Dedifferentiated amniotic fluid mesenchymal stem cell (primary cell): ENCODE data around the gene XRCC4.
A peak's percentile ranks its signal among the peaks of the same experiment; 100 is the strongest.
"Not testable (repeated sequence)": the region's sequence is repeated elsewhere in the genome, so short reads cannot be mapped to it uniquely, and the experiment has no call there.

Experiments
- DNase-seq: peaks from one replicate; pipeline ENCODE4 v3.0.0-alpha.2; 2016; ENCODE audit errors: extremely low spot score

The XRCC4 gene

GRCh38 chr5:83348281-83348780 lies 271.0 kb downstream of the XRCC4 start:
- DNase-seq: no peak

- DNase-seq: no peak
Observed at GRCh38 chr5:83353231-83353630, 275.9 kb downstream of the XRCC4 start.

GRCh38 chr5:83353774-83354173 lies 276.4 kb downstream of the XRCC4 start:
- no peak for DNase-seq

- no peak for DNase-seq
Observed at GRCh38 chr5:83354958-83355357, 277.6 kb downstream of the XRCC4 start.

- DNase-seq: not testable (repeated sequence)
Observed at GRCh38 chr5:83355482-83356014, 278.2 kb downstream of the XRCC4 start.

GRCh38 chr5:83357621-83358231 lies 280.4 kb downstream of the XRCC4 start:
- no peak for DNase-seq

GRCh38 chr5:83360573-83360972 lies 283.2 kb downstream of the XRCC4 start:
- DNase-seq: no peak

GRCh38 chr5:83362526-83362925 lies 285.2 kb downstream of the XRCC4 start:
- DNase-seq: no peak

GRCh38 chr5:83363111-83363885 lies 286.0 kb downstream of the XRCC4 start:
- no peak for DNase-seq

GRCh38 chr5:83363886-83364275 lies 286.5 kb downstream of the XRCC4 start:
- DNase-seq: no peak

- no peak for DNase-seq
Observed at GRCh38 chr5:83364312-83365299, 287.3 kb downstream of the XRCC4 start.

GRCh38 chr5:83368319-83368718 lies 291.0 kb downstream of the XRCC4 start:
- DNase-seq: peak; percentile 74

GRCh38 chr5:83368835-83369234 lies 291.5 kb downstream of the XRCC4 start:
- DNase-seq: no peak

GRCh38 chr5:83370957-83371356 lies 293.6 kb downstream of the XRCC4 start:
- DNase-seq: no peak

- DNase-seq: no peak
Observed at GRCh38 chr5:83371726-83372125, 294.4 kb downstream of the XRCC4 start.

- DNase-seq: no peak
Observed at GRCh38 chr5:83374547-83374946, 297.2 kb downstream of the XRCC4 start.

- DNase-seq: peak; percentile 38
Observed at GRCh38 chr5:83375049-83375745, 297.9 kb downstream of the XRCC4 start.

- DNase-seq: no peak
Observed at GRCh38 chr5:83376461-83376860, 299.1 kb downstream of the XRCC4 start.

- DNase-seq: peak; percentile 50
Observed at GRCh38 chr5:83377131-83377865, 300.0 kb downstream of the XRCC4 start.

GRCh38 chr5:83378624-83379289 lies 301.4 kb downstream of the XRCC4 start:
- no peak for DNase-seq
